ENCODE data around the gene ATP8A1.

The ATP8A1 gene

GRCh38 chr4:42415281-42415680 lies 241.6 kb downstream of the ATP8A1 start:
- TF ChIP-seq POLR2AphosphoS5 (IDR thresholded peaks at IDR 0.05; ENCODE audit: borderline replicate concordance, low read depth, low read length) = no peak
- no peak for TF ChIP-seq EZH2 (IDR thresholded peaks at IDR 0.05)
- no peak for TF ChIP-seq FOXP2 (optimal IDR thresholded peaks at IDR 0.05; ENCODE audit: control extremely low read depth, extremely low read length, insufficient read depth)
- H3K27ac ChIP-seq = peak overlapping the region; percentile 28; the same call in 1 of the 2 replicates
- no peak for DNase-seq (ENCODE audit: low read depth, low spot score)
- no peak overlapping the region for H3K9ac ChIP-seq (ENCODE audit: insufficient read length)
- H3K9me3 ChIP-seq (ENCODE audit: low read depth, low read length) = no peaks in the 10 kb centered on the region
- no peaks in the 10 kb centered on the region for H3K36me3 ChIP-seq (ENCODE audit: insufficient read depth, low read length)
- H3K4me3 ChIP-seq = peak overlapping the region; percentile 43

- no peaks in the 10 kb centered on the region for H3K36me3 ChIP-seq (ENCODE audit: insufficient read depth, low read length)
- DNase-seq (ENCODE audit: low read depth, low spot score) = no peak
- no peak overlapping the region for H3K27ac ChIP-seq
- no peaks in the 10 kb centered on the region for H3K9me3 ChIP-seq (ENCODE audit: low read depth, low read length)
- TF ChIP-seq POLR2AphosphoS5 (IDR thresholded peaks at IDR 0.05; ENCODE audit: borderline replicate concordance, low read depth, low read length) = no peak
- no peak for TF ChIP-seq EZH2 (IDR thresholded peaks at IDR 0.05)
- TF ChIP-seq FOXP2 (optimal IDR thresholded peaks at IDR 0.05; ENCODE audit: control extremely low read depth, extremely low read length, insufficient read depth) = no peak
- no peak overlapping the region for H3K4me3 ChIP-seq
- no peak overlapping the region for H3K9ac ChIP-seq (ENCODE audit: insufficient read length)
Observed at GRCh38 chr4:42412251-42412650, 244.7 kb downstream of the ATP8A1 start.

DNA sequence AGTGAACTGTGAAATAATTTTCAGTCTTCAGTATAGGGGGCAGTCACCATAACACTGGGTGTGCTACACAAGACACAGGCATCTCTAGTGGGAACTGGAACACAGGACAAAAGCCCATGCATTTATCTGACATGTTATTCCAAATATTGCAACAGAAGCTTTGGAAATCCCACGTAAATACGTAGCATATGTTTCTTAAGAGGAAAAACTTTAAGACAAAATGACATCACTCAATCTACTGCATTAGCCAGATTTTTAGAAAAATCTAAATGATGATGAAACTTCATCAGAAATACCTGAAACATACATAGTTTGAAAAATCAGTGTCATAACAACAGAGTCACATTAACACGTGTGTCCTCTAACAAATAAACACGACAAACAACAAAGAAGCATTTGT lies 245.1 kb downstream of the ATP8A1 start:
- no peak for DNase-seq (ENCODE audit: low read depth, low spot score)
- Histone ChIP-seq H3K36me3 (ENCODE audit: insufficient read depth, low read length) (no peaks in the 10 kb centered on the region), H3K9me3 (ENCODE audit: low read depth, low read length) (no peaks in the 10 kb centered on the region), H3K9ac (ENCODE audit: insufficient read length) (no peak overlapping the region), H3K4me3 (no peak overlapping the region), H3K27ac (no peak overlapping the region)
- no peak for TF ChIP-seq POLR2AphosphoS5 (IDR thresholded peaks at IDR 0.05; ENCODE audit: borderline replicate concordance, low read depth, low read length)
- no peak for TF ChIP-seq EZH2 (IDR thresholded peaks at IDR 0.05)
- no peak for TF ChIP-seq FOXP2 (optimal IDR thresholded peaks at IDR 0.05; ENCODE audit: control extremely low read depth, extremely low read length, insufficient read depth)

- Histone ChIP-seq H3K36me3 (ENCODE audit: insufficient read depth, low read length) (no peaks in the 10 kb centered on the region), H3K27ac (no peak overlapping the region), H3K9me3 (ENCODE audit: low read depth, low read length) (no peaks in the 10 kb centered on the region), H3K4me3 (no peak overlapping the region), H3K9ac (ENCODE audit: insufficient read length) (no peak overlapping the region)
- no peak for TF ChIP-seq EZH2 (IDR thresholded peaks at IDR 0.05)
- TF ChIP-seq FOXP2 (optimal IDR thresholded peaks at IDR 0.05; ENCODE audit: control extremely low read depth, extremely low read length, insufficient read depth) = no peak
- TF ChIP-seq POLR2AphosphoS5 (IDR thresholded peaks at IDR 0.05; ENCODE audit: borderline replicate concordance, low read depth, low read length) = no peak
- DNase-seq (ENCODE audit: low read depth, low spot score) = no peak
Observed at GRCh38 chr4:42410446-42410845, 246.5 kb downstream of the ATP8A1 start.

DNA sequence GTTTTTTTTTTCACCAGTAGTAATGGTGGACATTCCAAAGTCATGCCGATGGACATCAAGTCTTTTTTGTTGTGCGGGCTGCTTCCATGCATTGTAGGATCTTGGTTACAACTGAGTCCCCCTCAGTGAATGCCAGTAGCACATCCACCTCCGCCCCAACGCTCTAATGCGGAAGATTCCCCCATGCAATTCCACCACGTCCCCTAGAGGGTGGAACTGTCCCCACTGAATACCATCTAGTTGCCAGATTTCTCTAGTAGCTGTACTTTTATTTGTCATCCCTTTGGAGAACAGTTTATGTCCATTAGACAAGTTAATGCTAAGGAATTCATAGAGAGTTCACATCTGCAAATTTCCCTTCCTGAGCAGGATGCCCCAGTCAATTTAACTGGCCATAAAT lies 252.9 kb downstream of the ATP8A1 start:
- Histone ChIP-seq H3K9ac (ENCODE audit: insufficient read length) (no peak overlapping the region), H3K36me3 (ENCODE audit: insufficient read depth, low read length) (no peaks in the 10 kb centered on the region), H3K9me3 (ENCODE audit: low read depth, low read length) (no peaks in the 10 kb centered on the region), H3K4me3 (no peak overlapping the region), H3K27ac (no peak overlapping the region)
- no peak for DNase-seq (ENCODE audit: low read depth, low spot score)
- TF ChIP-seq POLR2AphosphoS5 (IDR thresholded peaks at IDR 0.05; ENCODE audit: borderline replicate concordance, low read depth, low read length) (no peak), EZH2 (IDR thresholded peaks at IDR 0.05) (no peak), FOXP2 (optimal IDR thresholded peaks at IDR 0.05; ENCODE audit: control extremely low read depth, extremely low read length, insufficient read depth) (no peak)

GRCh38 chr4:42401171-42401570 lies 255.7 kb downstream of the ATP8A1 start:
- no peaks in the 10 kb centered on the region for H3K36me3 ChIP-seq (ENCODE audit: insufficient read depth, low read length)
- H3K9ac ChIP-seq (ENCODE audit: insufficient read length) = no peak overlapping the region
- H3K27ac ChIP-seq = no peak overlapping the region
- H3K4me3 ChIP-seq = no peak overlapping the region
- TF ChIP-seq FOXP2 (optimal IDR thresholded peaks at IDR 0.05; ENCODE audit: control extremely low read depth, extremely low read length, insufficient read depth) (no peak), EZH2 (IDR thresholded peaks at IDR 0.05) (no peak), POLR2AphosphoS5 (IDR thresholded peaks at IDR 0.05; ENCODE audit: borderline replicate concordance, low read depth, low read length) (no peak)
- H3K9me3 ChIP-seq (ENCODE audit: low read depth, low read length) = no peaks in the 10 kb centered on the region
- DNase-seq (ENCODE audit: low read depth, low spot score) = no peak

DNA sequence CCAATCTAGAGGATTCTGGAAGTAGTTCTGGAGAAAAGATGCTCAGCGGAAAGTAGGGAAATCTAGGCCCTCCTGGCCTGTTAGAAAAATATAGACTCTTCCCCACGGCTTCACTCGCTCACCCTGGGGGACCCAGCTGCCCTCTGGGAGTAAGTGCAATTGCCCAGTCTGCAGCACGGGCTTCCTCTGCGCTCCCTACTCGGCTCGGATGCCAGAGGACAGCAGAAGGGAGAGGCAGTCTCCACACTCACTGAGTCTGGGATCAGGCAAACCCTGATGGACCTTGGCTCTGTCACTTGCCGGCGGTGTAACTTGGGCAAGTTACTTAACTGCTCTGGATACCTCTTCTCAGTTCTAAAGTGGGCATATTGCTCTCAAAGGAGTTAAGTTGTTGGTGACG lies 257.5 kb downstream of the ATP8A1 start:
- Histone ChIP-seq H3K27ac (no peak overlapping the region), H3K4me3 (no peak overlapping the region), H3K9me3 (ENCODE audit: low read depth, low read length) (no peaks in the 10 kb centered on the region), H3K36me3 (ENCODE audit: insufficient read depth, low read length) (no peaks in the 10 kb centered on the region), H3K9ac (ENCODE audit: insufficient read length) (no peak overlapping the region)
- TF ChIP-seq FOXP2 (optimal IDR thresholded peaks at IDR 0.05; ENCODE audit: control extremely low read depth, extremely low read length, insufficient read depth) (no peak), POLR2AphosphoS5 (IDR thresholded peaks at IDR 0.05; ENCODE audit: borderline replicate concordance, low read depth, low read length) (no peak), EZH2 (IDR thresholded peaks at IDR 0.05) (no peak)
- no peak for DNase-seq (ENCODE audit: low read depth, low spot score)

GRCh38 chr4:42398871-42399331 lies 258.0 kb downstream of the ATP8A1 start:
- no peak for DNase-seq (ENCODE audit: low read depth, low spot score)
- Histone ChIP-seq H3K4me3 (peak overlapping the region; percentile 84), H3K27ac (no peak overlapping the region)

More at GRCh38 chr4:42398871-42399331, 258.0 kb downstream of the ATP8A1 start:
- no peaks in the 10 kb centered on the region for H3K9me3 ChIP-seq (ENCODE audit: low read depth, low read length)
- no peak overlapping the region for H3K9ac ChIP-seq (ENCODE audit: insufficient read length)
- TF ChIP-seq EZH2 (IDR thresholded peaks at IDR 0.05) = no peak
- no peak for TF ChIP-seq FOXP2 (optimal IDR thresholded peaks at IDR 0.05; ENCODE audit: control extremely low read depth, extremely low read length, insufficient read depth)
- TF ChIP-seq POLR2AphosphoS5 (IDR thresholded peaks at IDR 0.05; ENCODE audit: borderline replicate concordance, low read depth, low read length) = no peak
- H3K36me3 ChIP-seq (ENCODE audit: insufficient read depth, low read length) = no peaks in the 10 kb centered on the region
